Cardiac muscle cell (in vitro differentiated cells and primary cell): ENCODE measurements around the gene SLC17A1. TPM values are rescaled to one million over a fixed set of nuclear protein-coding genes. Genes with fewer than 3 reads are reported as not detected.

Experiments used
- DNase-seq, 2 donors: peaks; one replicate each; pipeline versions ENCODE4 v3.0.0 to v3.0.0-alpha.2; 2010 to 2017; ENCODE audit warnings: low read depth in 1 of 2, low spot score in 1 of 2
- H3K27ac ChIP-seq: fragments of 200-600 bp; sonication (generic); 2 replicates; pipeline ENCODE4 v1.5.1; 2016
- H3K27me3 ChIP-seq: fragments of 200-600 bp; sonication (generic); 2 replicates; pipeline ENCODE4 v1.6.0; 2016; ENCODE audit warnings: control low read depth
- H3K36me3 ChIP-seq: fragments of 200-600 bp; sonication (generic); 2 replicates; pipeline ENCODE4 v1.5.1; 2016; ENCODE audit warnings: control low read depth
- H3K4me1 ChIP-seq: fragments of 200-600 bp; sonication (generic); 2 replicates; pipeline ENCODE4 v1.8.1; 2017; ENCODE audit warnings: low read depth, mild to moderate bottlenecking, mixed run types
- H3K4me3 ChIP-seq: fragments of 200-600 bp; sonication (generic); 2 replicates; pipeline ENCODE4 v1.5.1; 2016; ENCODE audit warnings: mild to moderate bottlenecking
- H3K9me3 ChIP-seq: fragments of 200-600 bp; sonication (generic); 2 replicates; pipeline ENCODE4 v1.5.1; 2017; ENCODE audit warnings: low read depth, mild to moderate bottlenecking, control low read depth
- CTCF ChIP-seq: IDR thresholded peaks from 2 replicates; pipeline ENCODE4 v1.5.1; 2012; ENCODE audit warnings: low read depth, mild to moderate bottlenecking, low read length
- polyA plus RNA-seq: library from polyadenylated mRNA; unstranded; fragments of >200 nt; fragmentation: Nextera tagmentation; extraction: Ambion mirVana; gene quantifications from 2 replicates; pipeline ENCODE4 v1.2.1, GENCODE V29; 2016
- total RNA-seq: library from RNA; depleted of rRNA; stranded (reverse); fragments of >200 nt; gene quantifications from 2 replicates; pipeline ENCODE4 v1.2.3, GENCODE V29; 2016

The SLC17A1 gene
- total and polyA plus RNA-seq, 2 experiments from 2014 or later, result not detected

- Histone ChIP-seq H3K27me3 (peaks cover 3% of the 10 kb centered on the region), H3K4me3 (no peak overlapping the region), H3K36me3 (no peaks in the 10 kb centered on the region), H3K9me3 (no peaks in the 10 kb centered on the region), H3K4me1 (no peaks in the 10 kb centered on the region), H3K27ac (no peak overlapping the region)
- no peak for TF ChIP-seq CTCF
- DNase-seq, result peak in 1 of 2 donors; percentile 8
Measured at GRCh38 chr6:25756382-25757363, 75.2 kb downstream of the SLC17A1 start.

- H3K4me3 ChIP-seq, result no peak overlapping the region
Measured at GRCh38 chr6:25755483-25755882, 76.4 kb downstream of the SLC17A1 start.

GRCh38 chr6:25754535-25754934 is 77.3 kb downstream of the SLC17A1 start, which contains the start of gene SLC17A4:
Gene SLC17A4 (plus strand): TSS chr6:25754742. CDS start chr6:25761963, 7,221 bp downstream.
- no peak for TF ChIP-seq CTCF
- DNase-seq, result no peak
- no peak within 1 kb of the TSS for H3K4me3 ChIP-seq

More at GRCh38 chr6:25755483-25755882, 76.4 kb downstream of the SLC17A1 start:
- H3K27me3 ChIP-seq, result peaks cover 3% of the 10 kb centered on the region
- DNase-seq, result no peak
- no peaks in the 10 kb centered on the region for H3K36me3 ChIP-seq
- no peak for TF ChIP-seq CTCF
- no peak overlapping the region for H3K27ac ChIP-seq
- H3K4me1 ChIP-seq, result no peaks in the 10 kb centered on the region
- no peaks in the 10 kb centered on the region for H3K9me3 ChIP-seq

GRCh38 chr6:25753079-25753478 is 78.8 kb downstream of the SLC17A1 start:
- H3K9me3 ChIP-seq, result no peaks in the 10 kb centered on the region
- peaks cover 2% of the 10 kb centered on the region for H3K27me3 ChIP-seq
- H3K4me1 ChIP-seq, result no peaks in the 10 kb centered on the region
- no peaks in the 10 kb centered on the region for H3K36me3 ChIP-seq
- DNase-seq, result no peak
- H3K27ac ChIP-seq, result no peak overlapping the region
- no peak for TF ChIP-seq CTCF
- no peak overlapping the region for H3K4me3 ChIP-seq

More at GRCh38 chr6:25754535-25754934, 77.3 kb downstream of the SLC17A1 start, which contains the start of gene SLC17A4:
- H3K27me3 ChIP-seq, result peaks cover 3% of the 10 kb centered on the region
- H3K27ac ChIP-seq, result no peak within 1 kb of the TSS
- H3K9me3 ChIP-seq, result no peaks in the 10 kb centered on the region
- no peaks in the 10 kb centered on the region for H3K36me3 ChIP-seq
- H3K4me1 ChIP-seq, result no peaks in the 10 kb centered on the region

- Histone ChIP-seq H3K4me1 (no peaks in the 10 kb centered on the region), H3K4me3 (no peak overlapping the region), H3K27me3 (no peaks in the 10 kb centered on the region), H3K27ac (no peak overlapping the region), H3K36me3 (no peaks in the 10 kb centered on the region), H3K9me3 (no peaks in the 10 kb centered on the region)
- no peak for DNase-seq
- TF ChIP-seq CTCF, result no peak
Measured at GRCh38 chr6:25750906-25751305, 80.9 kb downstream of the SLC17A1 start.
